Right ventricle myocardium inferior (tissue), 1 donor: Measurements from ENCODE around the gene LMTK3. TPM values are rescaled to one million over a fixed set of nuclear protein-coding genes. Genes with fewer than 3 reads are reported as not detected.

Source experiments
- ATAC-seq: fragments of 200-7000 bp; cut with Tn5 transposase; one replicate; pipeline ENCODE4 v1.9.1; 2020; ENCODE audit warnings: mild to moderate bottlenecking, moderate library complexity
- DNase-seq: peaks from one replicate; pipeline ENCODE4 v3.0.0; 2021; ENCODE audit errors: missing footprints
- intact Hi-C: fragments of 100-400 bp; cut with DNase I; formaldehyde crosslinking; loops from one replicate; pipeline ENCODE4 v1.11.0; 2022
- total RNA-seq: library from RNA; stranded (reverse); fragmentation: NEBNext Ultra II Directional; extraction: Animal tissue kit (Norgen Biotek cat#: 25700); gene quantifications from one replicate; pipeline ENCODE4 v1.2.1, GENCODE V29; 2021
- donor health status: DM: no; HTN: yes; CAD: no; lungs with severe emphysema.

LMTK3 gene
- total RNA-seq, 1 donor from 2014 or later, result 0.70 TPM

GRCh38 chr19:48479686-48480085, 31.9 kb downstream of the LMTK3 start:
- ATAC-seq, result peak; percentile 25
- intact Hi-C loops, result loop anchor here (10.0 kb wide), 2 partner anchors 155 to 215 kb away; partner anchors contain the start of gene EMP3
- no peak for DNase-seq

- DNase-seq, result no peak
- intact Hi-C loops, result no loop called here
- no peak for ATAC-seq
Observed at GRCh38 chr19:48478339-48479256, 33.0 kb downstream of the LMTK3 start.

GRCh38 chr19:48477698-48478338, 33.8 kb downstream of the LMTK3 start:
- DNase-seq (no peak), ATAC-seq (no peak)
- intact Hi-C loops, result no loop called here

- intact Hi-C loops, result no loop called here
- DNase-seq (no peak), ATAC-seq (no peak)
Observed at GRCh38 chr19:48477067-48477685, 34.5 kb downstream of the LMTK3 start.

- DNase-seq (no peak), ATAC-seq (no peak)
- intact Hi-C loops, result no loop called here
Observed at GRCh38 chr19:48476176-48476575, 35.5 kb downstream of the LMTK3 start.

- intact Hi-C loops, result no loop called here
- no peak for DNase-seq
Observed at GRCh38 chr19:48475369-48476068, 36.1 kb downstream of the LMTK3 start.

GRCh38 chr19:48474084-48474592, 37.5 kb downstream of the LMTK3 start:
- ATAC-seq (no peak), DNase-seq (no peak)
- intact Hi-C loops, result no loop called here

More at GRCh38 chr19:48475369-48476068, 36.1 kb downstream of the LMTK3 start:
- no peak for ATAC-seq

GRCh38 chr19:48473161-48473966, 38.3 kb downstream of the LMTK3 start:
- intact Hi-C loops, result no loop called here
- no peak for DNase-seq
- ATAC-seq, result no peak

- intact Hi-C loops, result no loop called here
- no peak for ATAC-seq
- no peak for DNase-seq
Observed at GRCh38 chr19:48471836-48472235, 39.8 kb downstream of the LMTK3 start.

- DNase-seq, result no peak
- intact Hi-C loops, result no loop called here
- no peak for ATAC-seq
Observed at GRCh38 chr19:48470856-48471255, 40.8 kb downstream of the LMTK3 start.

- DNase-seq, result no peak
- ATAC-seq, result no peak
- intact Hi-C loops, result no loop called here
Observed at GRCh38 chr19:48469934-48470680, 41.5 kb downstream of the LMTK3 start.

- ATAC-seq (peak; percentile 76), DNase-seq (peak; percentile 92)
- intact Hi-C loops, result no loop called here
Observed at GRCh38 chr19:48469289-48469881, 42.2 kb downstream of the LMTK3 start, which contains the start of gene CYTH2. CYTH2 (plus strand) TSS chr19:48469369; CDS start chr19:48469508, 139 bp downstream.

- DNase-seq, result peak; percentile 100
- ATAC-seq, result peak; percentile 96
- intact Hi-C loops, result no loop called here
Observed at GRCh38 chr19:48468772-48469288, 42.8 kb downstream of the LMTK3 start.

GRCh38 chr19:48466561-48467325, 44.9 kb downstream of the LMTK3 start:
- DNase-seq (no peak), ATAC-seq (no peak)
- intact Hi-C loops, result no loop called here

GRCh38 chr19:48465215-48465614, 46.4 kb downstream of the LMTK3 start:
- intact Hi-C loops, result no loop called here
- DNase-seq (no peak), ATAC-seq (no peak)
